OCI-LY1 (cell line): Measurements from ENCODE around the gene IRS2.

Experiments
- H2AFZ ChIP-seq: fragments of 200-600 bp; sonication (generic), shearing (Covaris generic); 2 replicates; pipeline ENCODE4 v1.6.0; 2014; ENCODE audit warnings: antibody characterized with exemption, mild to moderate bottlenecking, low read length
- H3F3A ChIP-seq: fragments of 200-600 bp; sonication (generic), shearing (Covaris generic); 2 replicates; pipeline ENCODE4 v1.6.0; 2014; ENCODE audit warnings: mild to moderate bottlenecking, antibody characterized with exemption, low read length, moderate library complexity; ENCODE audit not compliant: insufficient read depth
- H3K27ac ChIP-seq: fragments of 200-600 bp; sonication (generic); 2 replicates; pipeline ENCODE4 v1.5.1; 2014; ENCODE audit warnings: low read length, mixed run types, mild to moderate bottlenecking, low read depth; ENCODE audit not compliant: poor library complexity, severe bottlenecking
- H3K27me3 ChIP-seq: fragments of 200-600 bp; sonication (generic); 2 replicates; pipeline ENCODE4 v1.6.0; 2014; ENCODE audit warnings: antibody characterized with exemption, mild to moderate bottlenecking, low read length, moderate library complexity; ENCODE audit not compliant: insufficient read depth
- H3K36me3 ChIP-seq: fragments of 200-600 bp; sonication (generic); 2 replicates; pipeline ENCODE4 v1.6.1; 2014; ENCODE audit warnings: mild to moderate bottlenecking, antibody characterized with exemption, low read length, moderate library complexity, mixed read lengths; ENCODE audit not compliant: insufficient read depth
- H3K4me1 ChIP-seq: fragments of 200-600 bp; sonication (generic); 2 replicates; pipeline ENCODE4 v1.5.1; 2014; ENCODE audit warnings: mild to moderate bottlenecking, low read length, moderate library complexity; ENCODE audit not compliant: insufficient read depth, severe bottlenecking
- H3K4me2 ChIP-seq: fragments of 200-600 bp; sonication (generic), shearing (Covaris generic); 2 replicates; pipeline ENCODE4 v1.6.1; 2014; ENCODE audit warnings: low read length
- H3K4me3 ChIP-seq: fragments of 200-600 bp; sonication (generic); 2 replicates; pipeline ENCODE4 v1.5.1; 2014; ENCODE audit warnings: low read length, low read depth, mild to moderate bottlenecking, mixed read lengths; ENCODE audit not compliant: poor library complexity, severe bottlenecking
- H3K79me2 ChIP-seq: fragments of 200-600 bp; shearing (Covaris generic); 2 replicates; pipeline ENCODE4 v1.6.1; 2016; ENCODE audit warnings: mixed run types, low read length, mixed read lengths; ENCODE audit not compliant: insufficient read depth
- H3K9ac ChIP-seq: fragments of 200-600 bp; sonication (generic), shearing (Covaris generic); 2 replicates; pipeline ENCODE4 v1.6.1; 2014; ENCODE audit warnings: mild to moderate bottlenecking, low read length, mixed read lengths
- H3K9me2 ChIP-seq: fragments of 200-600 bp; sonication (generic), shearing (Covaris generic); 2 replicates; pipeline ENCODE4 v1.6.1; 2014; ENCODE audit warnings: low read depth, mild to moderate bottlenecking, low read length, mixed read lengths
- H3K9me3 ChIP-seq: fragments of 200-600 bp; shearing (Covaris generic); 2 replicates; pipeline ENCODE4 v1.6.1; 2014; ENCODE audit warnings: low read length, mixed read lengths
- H4K20me1 ChIP-seq: fragments of 200-600 bp; sonication (generic), shearing (Covaris generic); 2 replicates; pipeline ENCODE4 v1.6.0; 2016; ENCODE audit warnings: mild to moderate bottlenecking, low read length; ENCODE audit not compliant: insufficient read depth
- EZH2 ChIP-seq: fragments of 200-600 bp; sonication (generic), shearing (Covaris generic); IDR thresholded peaks from 2 replicates; pipeline ENCODE4 v1.8.0; 2017; ENCODE audit warnings: borderline replicate concordance, mixed run types, mild to moderate bottlenecking, antibody characterized with exemption, low read length, moderate library complexity, mixed read lengths
- TF ChIP-seq, protein P1 (sequence below): fragments of 200-600 bp; sonication (generic), shearing (Covaris generic); IDR thresholded peaks from 2 replicates; pipeline ENCODE4 v1.5.1; 2017; ENCODE audit warnings: mild to moderate bottlenecking, antibody characterized with exemption, low read length, moderate library complexity, mixed read lengths

The IRS2 gene

DNA sequence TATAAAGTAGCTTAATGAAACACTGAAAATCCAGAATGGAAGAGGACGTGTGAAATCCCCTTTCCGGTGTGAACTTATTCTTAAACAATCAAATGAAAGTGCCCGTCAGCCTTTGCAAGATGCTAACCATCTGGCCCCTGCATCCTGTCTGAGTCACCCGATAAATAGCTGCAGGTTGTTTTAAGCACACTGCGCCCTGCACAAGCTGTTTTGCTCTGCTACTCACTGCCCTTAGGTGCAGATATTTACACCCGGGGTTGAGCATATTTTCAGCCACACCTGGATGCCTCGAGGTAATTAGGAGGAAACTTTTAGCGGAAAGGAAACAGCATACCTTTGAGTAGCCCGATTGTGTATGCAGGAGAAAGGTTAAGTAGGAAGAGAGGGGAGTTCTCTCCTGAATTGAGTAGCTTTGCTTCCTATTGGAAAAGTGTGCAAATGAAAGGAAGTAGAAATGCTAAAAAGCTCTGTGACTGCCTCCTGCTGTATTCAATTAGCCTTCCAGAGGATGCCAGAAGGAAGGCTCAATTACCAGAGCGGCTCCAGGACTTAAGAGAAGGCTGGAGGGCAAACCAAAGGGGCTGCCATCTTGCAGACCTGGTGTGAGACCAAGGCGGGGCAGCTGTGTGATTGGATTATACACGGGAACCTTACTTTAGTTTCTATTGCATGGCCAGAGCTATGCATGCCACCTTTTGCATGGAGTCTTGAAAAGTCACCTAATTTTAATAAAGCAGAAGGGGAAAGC is 42.5 kb downstream of the IRS2 start:
- Histone ChIP-seq H4K20me1 (no peaks in the 10 kb centered on the region), H3K27ac (no peak overlapping the region), H3F3A (no peaks in the 10 kb centered on the region), H3K9ac (no peak overlapping the region), H3K79me2 (no peaks in the 10 kb centered on the region), H3K4me2 (no peak overlapping the region), H3K36me3 (no peaks in the 10 kb centered on the region), H3K27me3 (peaks cover 5% of the 10 kb centered on the region; the same call in 1 of the 2 replicates), H3K9me2 (no peaks in the 10 kb centered on the region), H3K4me1 (no peaks in the 10 kb centered on the region), H2AFZ (no peak overlapping the region), H3K9me3 (no peaks in the 10 kb centered on the region), H3K4me3 (no peak overlapping the region)
- TF ChIP-seq, protein P1, sequence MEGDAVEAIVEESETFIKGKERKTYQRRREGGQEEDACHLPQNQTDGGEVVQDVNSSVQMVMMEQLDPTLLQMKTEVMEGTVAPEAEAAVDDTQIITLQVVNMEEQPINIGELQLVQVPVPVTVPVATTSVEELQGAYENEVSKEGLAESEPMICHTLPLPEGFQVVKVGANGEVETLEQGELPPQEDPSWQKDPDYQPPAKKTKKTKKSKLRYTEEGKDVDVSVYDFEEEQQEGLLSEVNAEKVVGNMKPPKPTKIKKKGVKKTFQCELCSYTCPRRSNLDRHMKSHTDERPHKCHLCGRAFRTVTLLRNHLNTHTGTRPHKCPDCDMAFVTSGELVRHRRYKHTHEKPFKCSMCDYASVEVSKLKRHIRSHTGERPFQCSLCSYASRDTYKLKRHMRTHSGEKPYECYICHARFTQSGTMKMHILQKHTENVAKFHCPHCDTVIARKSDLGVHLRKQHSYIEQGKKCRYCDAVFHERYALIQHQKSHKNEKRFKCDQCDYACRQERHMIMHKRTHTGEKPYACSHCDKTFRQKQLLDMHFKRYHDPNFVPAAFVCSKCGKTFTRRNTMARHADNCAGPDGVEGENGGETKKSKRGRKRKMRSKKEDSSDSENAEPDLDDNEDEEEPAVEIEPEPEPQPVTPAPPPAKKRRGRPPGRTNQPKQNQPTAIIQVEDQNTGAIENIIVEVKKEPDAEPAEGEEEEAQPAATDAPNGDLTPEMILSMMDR = no peak
- no peak for TF ChIP-seq EZH2

DNA sequence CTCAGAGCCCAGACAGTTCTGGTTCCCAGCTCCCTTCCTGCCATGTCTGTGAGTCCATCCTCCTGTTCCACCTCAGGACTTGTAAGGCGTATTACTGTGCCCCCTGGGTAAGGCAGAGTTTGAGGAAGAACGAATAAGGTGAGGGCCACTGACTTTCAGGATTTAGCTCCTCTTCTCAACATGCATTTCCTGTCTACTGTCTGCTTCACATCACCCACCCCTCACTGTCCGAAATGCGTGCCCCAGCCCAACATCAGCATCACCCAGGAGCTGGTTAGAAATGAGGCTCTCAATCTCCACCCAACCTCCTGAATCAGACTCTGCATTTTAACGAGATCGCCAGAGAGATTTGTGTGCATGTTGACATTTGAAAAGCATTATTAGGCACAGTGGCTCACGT is 44.4 kb downstream of the IRS2 start:
- Histone ChIP-seq H3K9ac (no peak overlapping the region), H3K27ac (no peak overlapping the region), H4K20me1 (no peaks in the 10 kb centered on the region), H3K4me3 (no peak overlapping the region), H3K4me1 (no peaks in the 10 kb centered on the region), H3K4me2 (no peak overlapping the region), H3K36me3 (no peaks in the 10 kb centered on the region), H2AFZ (no peak overlapping the region), H3K9me2 (no peaks in the 10 kb centered on the region), H3K27me3 (peaks cover 5% of the 10 kb centered on the region), H3F3A (no peaks in the 10 kb centered on the region), H3K9me3 (no peaks in the 10 kb centered on the region), H3K79me2 (no peaks in the 10 kb centered on the region)
- TF ChIP-seq, protein P1 = no peak
- no peak for TF ChIP-seq EZH2

DNA sequence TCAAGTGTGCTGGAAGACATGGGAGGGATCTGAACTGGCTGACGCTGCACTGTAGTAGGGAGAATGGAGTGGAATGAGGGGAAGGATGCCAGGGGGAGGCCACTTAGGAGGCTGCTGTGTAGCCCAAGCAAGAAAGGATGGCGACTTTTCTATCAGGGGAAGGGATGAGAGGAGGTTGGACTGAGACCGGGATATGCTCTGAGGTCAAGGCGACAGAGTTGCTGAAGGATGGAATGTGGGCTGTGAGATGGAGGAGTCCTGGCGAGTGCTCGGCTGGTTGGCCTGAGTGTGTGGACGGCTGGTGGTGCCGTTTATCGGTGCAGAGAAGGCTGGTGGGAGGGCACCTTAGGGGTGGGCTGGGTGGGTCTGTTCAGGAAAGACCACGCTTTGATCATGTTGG is 45.7 kb downstream of the IRS2 start:
- TF ChIP-seq EZH2 = no peak
- TF ChIP-seq, protein P1 = no peak
- Histone ChIP-seq H3K27ac (no peak overlapping the region), H3K4me1 (no peaks in the 10 kb centered on the region), H3K79me2 (no peaks in the 10 kb centered on the region), H3K4me2 (no peak overlapping the region), H3K9me3 (no peaks in the 10 kb centered on the region), H4K20me1 (no peaks in the 10 kb centered on the region), H3K27me3 (peaks cover 8% of the 10 kb centered on the region), H3F3A (no peaks in the 10 kb centered on the region), H3K9me2 (no peaks in the 10 kb centered on the region), H3K9ac (no peak overlapping the region), H3K4me3 (no peak overlapping the region), H3K36me3 (no peaks in the 10 kb centered on the region), H2AFZ (no peak overlapping the region)
